GM11168 (cell line): ENCODE data around the gene CHORDC1.
"Not testable (repeated sequence)": the region's sequence is repeated elsewhere in the genome, so short reads cannot be mapped to it uniquely, and the experiment has no call there.

Experiments
- in situ Hi-C: fragments of 300-500 bp; cut with MboI; formaldehyde crosslinking; loops from one replicate; pipeline ENCODE4 v1.12.0; 2022; ENCODE audit warnings: low sequenced_read_pairs; ENCODE audit not compliant: unreplicated experiment

CHORDC1 gene

GRCh38 chr11:90219438-90219837, 3.4 kb downstream of the CHORDC1 start:
- in situ Hi-C loops: no loop called here

- in situ Hi-C loops: no loop called here
These were observed 4.2 kb downstream of the CHORDC1 start for GRCh38 chr11:90218606-90219005.

- in situ Hi-C loops: no loop called here
These were observed 6.2 kb downstream of the CHORDC1 start for GRCh38 chr11:90216611-90217010.

- in situ Hi-C loops: no loop called here
These were observed 9.5 kb downstream of the CHORDC1 start for GRCh38 chr11:90213322-90213721.

- in situ Hi-C loops: no loop called here
These were observed 14.0 kb downstream of the CHORDC1 start for GRCh38 chr11:90208857-90209256.

GRCh38 chr11:90207992-90208391, 14.9 kb downstream of the CHORDC1 start:
- in situ Hi-C loops: not testable (repeated sequence)

- in situ Hi-C loops: no loop called here
These were observed 17.8 kb downstream of the CHORDC1 start for GRCh38 chr11:90204832-90205646.

GRCh38 chr11:90204407-90204806, 18.4 kb downstream of the CHORDC1 start:
- in situ Hi-C loops: no loop called here

- in situ Hi-C loops: no loop called here
These were observed 20.5 kb downstream of the CHORDC1 start for GRCh38 chr11:90202342-90202741.

- in situ Hi-C loops: no loop called here
These were observed 25.5 kb downstream of the CHORDC1 start for GRCh38 chr11:90197377-90197776.

- in situ Hi-C loops: no loop called here
These were observed 29.8 kb downstream of the CHORDC1 start for GRCh38 chr11:90192869-90193582.

GRCh38 chr11:90189011-90189410, 33.8 kb downstream of the CHORDC1 start:
- in situ Hi-C loops: no loop called here

GRCh38 chr11:90187839-90188238, 35.0 kb downstream of the CHORDC1 start:
- in situ Hi-C loops: no loop called here

GRCh38 chr11:90179923-90180322, 42.9 kb downstream of the CHORDC1 start:
- in situ Hi-C loops: no loop called here

- in situ Hi-C loops: no loop called here
These were observed 44.1 kb downstream of the CHORDC1 start for GRCh38 chr11:90178751-90179150.

GRCh38 chr11:90176069-90176468, 46.8 kb downstream of the CHORDC1 start:
- in situ Hi-C loops: no loop called here

- in situ Hi-C loops: no loop called here
These were observed 51.5 kb downstream of the CHORDC1 start for GRCh38 chr11:90171359-90171758.

GRCh38 chr11:90168571-90168970, 54.3 kb downstream of the CHORDC1 start:
- in situ Hi-C loops: no loop called here

- in situ Hi-C loops: not testable (repeated sequence)
These were observed 55.1 kb downstream of the CHORDC1 start for GRCh38 chr11:90167704-90168103.

GRCh38 chr11:90166982-90167573, 55.8 kb downstream of the CHORDC1 start:
- in situ Hi-C loops: not testable (repeated sequence)
